GM18508 (cell line): ENCODE data around the gene APLN.

Experiments
- ATAC-seq: cut with Tn5 transposase; IDR thresholded peaks from one replicate; pipeline ENCODE4 v1.9.1; 2021; ENCODE audit warnings: moderate number of reproducible peaks; ENCODE audit not compliant: insufficient read depth, unreplicated experiment

APLN gene

DNA sequence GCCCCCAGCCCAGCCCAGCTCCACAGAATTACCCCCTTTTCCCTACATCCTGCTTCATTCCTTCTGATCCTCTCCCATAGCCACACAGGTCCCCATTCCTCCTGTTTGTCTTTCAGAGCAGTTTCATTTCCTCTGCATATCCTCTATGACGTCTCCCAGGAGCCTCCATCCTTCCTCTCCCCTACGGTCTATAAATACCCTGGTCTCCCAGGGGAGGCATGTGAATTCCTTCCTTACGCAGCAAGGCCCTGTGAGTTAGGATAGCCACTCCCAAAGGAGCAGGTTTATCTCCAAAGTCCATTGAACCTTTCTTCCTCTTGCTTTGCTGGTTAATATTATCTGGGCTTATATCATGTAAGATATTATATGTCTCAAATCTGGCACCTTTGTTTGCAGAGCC is 8.4 kb upstream of the APLN start:
- ATAC-seq = no peak

DNA sequence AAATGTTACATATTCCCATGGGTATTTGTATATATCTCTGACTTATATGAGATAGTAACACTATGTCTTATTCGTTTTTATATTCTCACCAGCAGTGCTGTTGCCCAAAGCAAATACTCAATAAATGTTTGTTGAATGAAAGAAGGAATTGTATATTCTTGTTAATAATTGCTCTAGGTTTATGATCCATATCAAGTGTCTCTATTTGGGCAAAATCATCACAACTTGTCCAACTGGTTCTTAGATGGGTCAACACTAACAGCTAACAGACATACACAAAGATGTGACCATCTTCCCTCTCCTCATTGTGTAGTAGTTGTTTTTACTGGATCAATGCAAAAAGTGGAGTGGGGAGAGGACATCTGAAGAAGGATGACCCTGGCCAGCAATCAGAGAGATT is 6.6 kb upstream of the APLN start:
- ATAC-seq = no peak

DNA sequence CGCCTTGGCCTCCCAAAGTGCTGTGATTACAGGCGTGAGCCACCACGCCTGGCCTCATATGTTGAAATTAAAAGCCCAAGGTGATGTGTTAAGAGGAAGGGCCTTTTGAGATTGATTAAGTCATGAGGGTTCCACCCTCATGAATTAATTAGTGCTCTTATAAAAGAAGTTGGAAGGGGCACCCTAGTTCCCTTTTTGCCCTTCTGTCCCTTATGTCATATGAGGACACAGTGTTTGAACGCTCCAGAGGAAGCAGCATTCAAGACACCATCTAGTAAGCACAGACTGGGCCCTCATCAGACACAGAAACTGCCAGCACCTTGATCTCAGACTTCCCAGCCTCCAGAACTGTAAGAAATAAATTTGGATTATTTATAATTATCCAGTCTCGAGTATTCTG is 5.1 kb upstream of the APLN start:
- no peak for ATAC-seq

DNA sequence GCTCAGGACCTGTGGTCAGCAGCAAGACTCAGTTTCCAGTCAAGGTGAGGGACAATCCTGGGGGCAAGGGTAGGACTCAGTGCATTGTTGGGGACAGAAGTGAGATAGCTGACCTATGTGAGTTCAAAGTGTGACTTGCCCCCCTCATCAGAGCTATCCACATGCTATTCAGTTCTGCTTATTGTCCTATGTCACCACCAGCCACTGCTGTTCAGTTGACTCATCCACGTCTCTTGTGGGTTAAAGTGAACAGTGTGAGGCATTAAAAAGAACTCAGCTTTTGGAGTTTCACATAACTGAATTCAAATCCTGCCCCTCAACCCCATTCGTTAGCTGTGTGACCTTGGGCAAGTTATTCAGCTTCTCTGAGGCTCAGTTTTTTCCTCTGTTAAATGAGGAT is 4.4 kb upstream of the APLN start:
- no peak for ATAC-seq

DNA sequence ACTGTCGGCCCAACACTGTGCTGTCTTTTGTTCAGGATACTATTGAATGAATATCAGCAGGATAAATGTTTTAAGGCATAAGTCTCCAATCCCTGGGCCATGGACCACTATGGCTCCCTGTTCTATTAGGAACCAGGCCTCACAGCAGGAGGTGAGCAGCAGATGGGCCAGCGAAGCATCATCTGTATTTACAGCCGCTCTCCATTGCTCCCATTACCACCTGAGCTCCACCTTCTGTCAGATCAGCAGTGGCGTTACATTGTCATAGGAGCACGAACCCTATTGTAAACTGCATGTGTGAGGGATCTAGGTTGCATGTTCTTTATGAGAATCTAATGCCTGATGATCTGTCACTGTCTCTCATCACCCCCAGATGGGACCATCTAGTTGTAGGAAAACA is 3.7 kb upstream of the APLN start:
- no peak for ATAC-seq

DNA sequence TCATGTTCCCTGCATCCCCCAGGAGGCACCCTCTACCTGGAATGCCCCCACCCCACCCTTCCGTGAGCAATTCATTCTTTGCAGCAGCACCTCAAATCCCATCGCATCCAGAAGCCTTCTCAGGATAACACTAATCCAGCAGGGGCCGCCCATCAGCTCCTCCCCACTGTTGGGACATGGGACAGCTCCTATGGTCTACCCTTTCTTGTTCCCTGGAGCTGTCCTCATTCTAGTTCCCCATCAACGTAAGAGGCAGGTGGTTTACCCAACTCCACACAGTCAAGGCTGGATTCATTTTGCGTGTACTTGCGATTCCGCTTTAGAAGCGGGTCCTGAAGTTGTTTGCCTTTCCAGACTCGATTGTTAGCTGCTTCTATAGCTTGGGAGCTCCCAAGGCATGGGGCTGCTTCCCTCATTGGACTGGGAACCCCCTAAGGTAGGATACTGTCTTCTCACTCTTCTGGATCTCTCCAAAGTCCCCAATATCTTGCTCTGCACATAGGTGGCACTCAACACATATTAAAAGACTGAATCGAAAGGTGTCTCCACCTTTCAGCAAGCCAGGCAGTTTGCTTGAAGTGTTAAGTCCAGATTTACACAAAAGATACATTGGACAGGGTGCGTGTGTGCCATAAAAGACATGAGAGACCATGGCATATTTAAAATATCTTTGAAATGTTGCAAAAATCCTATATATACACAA is 942 bp upstream of the APLN start:
- no peak for ATAC-seq

DNA sequence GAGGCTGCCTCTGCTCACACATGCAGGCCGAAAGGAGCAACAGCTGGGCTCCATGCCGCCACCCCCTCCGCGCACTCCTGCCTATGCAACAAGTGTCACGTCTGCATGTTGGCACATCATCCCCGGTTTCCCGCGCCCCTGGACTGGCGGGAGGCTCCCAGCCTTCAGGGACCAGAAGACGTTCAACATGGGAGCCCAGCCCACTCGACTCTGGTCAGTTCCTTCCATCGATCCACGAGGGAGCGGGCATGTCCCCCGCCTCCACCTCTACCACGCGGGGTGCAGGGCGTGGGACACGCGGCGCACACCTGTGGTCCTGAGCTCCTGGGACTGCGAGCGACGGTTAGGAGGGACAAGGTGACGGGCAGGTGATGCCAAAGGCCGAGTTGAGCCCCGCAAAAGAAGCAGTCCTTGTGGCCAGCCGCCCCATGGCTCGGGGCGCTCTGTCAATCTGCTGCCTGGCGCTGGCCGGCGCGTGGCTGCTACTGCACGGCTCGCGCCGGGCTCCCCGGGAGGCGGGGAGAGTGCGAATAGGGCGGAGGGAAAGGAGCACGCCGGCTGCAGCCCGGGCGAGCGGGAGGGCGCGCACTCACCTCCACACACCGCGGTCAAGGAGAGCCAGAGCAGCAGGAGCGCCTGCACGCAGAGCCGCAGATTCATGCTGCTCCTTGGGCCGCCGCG is 645 bp downstream of the APLN start:
- ATAC-seq = no peak

DNA sequence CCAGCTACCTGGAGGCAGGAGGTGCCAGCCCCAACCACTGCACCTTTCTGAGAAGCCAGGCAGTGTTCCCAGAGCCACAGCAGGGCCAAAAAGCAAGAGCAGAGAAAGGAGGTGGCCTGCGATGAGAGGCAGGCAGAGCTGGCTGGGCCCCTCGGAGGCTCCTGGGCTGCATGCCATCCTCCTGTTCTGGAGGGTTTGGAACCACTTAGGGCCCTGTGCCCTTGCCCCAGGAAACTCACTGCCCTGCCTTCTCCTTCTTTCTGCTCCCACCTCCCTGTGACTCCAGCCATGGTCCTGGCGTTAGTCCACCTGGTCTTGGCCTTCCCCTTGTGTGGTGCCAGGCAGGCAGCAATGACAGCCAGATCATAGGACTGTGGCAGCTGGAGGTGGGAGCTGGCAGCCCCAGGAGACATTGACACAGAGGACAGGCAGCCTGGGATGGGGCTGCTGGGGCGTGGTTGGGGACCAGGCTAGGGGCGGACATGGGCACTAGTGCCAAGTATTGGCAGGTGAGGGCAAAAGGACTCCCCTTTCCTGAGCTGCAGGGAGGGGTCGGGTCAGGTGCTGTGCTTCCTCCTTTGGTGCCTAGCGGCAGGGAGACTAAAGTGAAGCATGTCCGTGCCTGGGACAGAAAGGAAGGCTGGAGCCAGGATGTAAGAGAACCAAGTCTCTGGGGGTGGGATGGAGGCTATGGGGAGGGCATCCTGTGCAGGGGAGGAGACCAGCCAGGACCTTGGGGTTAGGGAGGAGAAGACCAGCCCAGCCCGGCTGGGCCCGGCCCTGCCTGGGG is 1.4 kb downstream of the APLN start:
- ATAC-seq = no peak

DNA sequence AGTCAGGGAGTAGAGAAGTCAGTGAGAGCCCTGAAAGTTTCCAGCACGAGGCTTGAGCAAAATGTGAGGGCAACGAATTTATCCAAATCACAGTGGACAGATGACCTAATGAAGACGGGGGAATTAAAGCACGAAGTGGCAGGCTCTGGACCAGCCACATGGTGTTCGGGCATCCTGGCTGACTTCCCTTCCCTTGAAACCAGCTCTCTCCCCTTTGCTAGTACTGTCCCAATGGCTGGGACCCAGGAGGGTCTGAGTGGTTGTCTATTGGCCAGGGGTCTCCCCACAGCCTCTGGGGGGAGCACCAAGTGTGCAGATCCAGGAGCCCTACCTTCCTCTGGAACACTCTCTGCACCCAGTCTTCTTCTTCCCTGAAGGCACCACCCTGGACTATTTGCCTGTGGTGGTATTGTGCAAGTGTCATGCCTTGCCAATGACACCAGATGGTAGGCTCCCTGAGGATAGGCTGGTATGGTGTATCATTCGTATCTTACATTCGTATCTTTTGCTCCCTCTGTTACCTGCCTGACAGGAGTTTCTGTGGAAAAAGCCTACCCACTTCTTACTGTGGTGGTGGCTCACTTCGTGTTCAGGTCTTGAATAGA is 2.1 kb downstream of the APLN start:
- no peak for ATAC-seq

DNA sequence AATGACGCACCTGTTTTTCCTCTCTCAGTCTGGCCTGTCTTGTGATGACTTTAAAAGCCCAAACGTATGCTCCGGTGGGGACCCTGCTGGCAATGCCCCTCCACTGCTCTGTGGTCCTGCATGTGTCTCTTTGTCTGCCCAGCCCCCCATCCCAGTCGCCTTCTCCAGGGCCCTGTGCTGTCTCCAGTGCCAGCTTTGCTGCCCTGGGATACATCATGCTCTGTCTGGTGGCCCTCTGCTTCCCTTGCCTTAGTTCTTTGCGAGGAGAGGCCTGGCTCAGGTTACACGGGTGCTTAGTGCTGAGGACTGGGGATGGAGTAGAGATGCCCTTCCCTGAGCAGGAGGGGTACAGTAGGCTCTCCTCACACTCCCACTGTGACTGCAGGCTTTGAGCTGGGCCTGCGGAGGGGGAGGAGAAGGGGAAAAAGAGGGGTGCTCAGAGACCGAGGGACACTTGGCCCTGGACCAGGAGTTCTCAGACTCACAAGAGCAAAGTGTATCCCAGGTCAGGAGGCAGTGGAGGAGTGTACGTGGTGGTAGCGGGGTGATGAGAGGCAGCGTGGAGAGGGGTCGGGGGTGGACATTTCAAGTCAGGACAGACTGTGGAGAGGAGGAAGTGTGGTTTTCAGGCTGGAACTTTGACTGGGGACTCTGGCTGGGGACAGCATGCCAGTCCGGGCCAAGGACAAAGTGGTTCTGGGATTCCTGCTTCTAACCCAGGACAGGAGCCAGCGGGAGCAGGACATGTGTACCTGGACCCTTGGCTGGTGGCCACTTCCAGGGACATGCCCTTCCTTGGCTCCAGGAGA is 2.8 kb downstream of the APLN start:
- ATAC-seq = no peak

DNA sequence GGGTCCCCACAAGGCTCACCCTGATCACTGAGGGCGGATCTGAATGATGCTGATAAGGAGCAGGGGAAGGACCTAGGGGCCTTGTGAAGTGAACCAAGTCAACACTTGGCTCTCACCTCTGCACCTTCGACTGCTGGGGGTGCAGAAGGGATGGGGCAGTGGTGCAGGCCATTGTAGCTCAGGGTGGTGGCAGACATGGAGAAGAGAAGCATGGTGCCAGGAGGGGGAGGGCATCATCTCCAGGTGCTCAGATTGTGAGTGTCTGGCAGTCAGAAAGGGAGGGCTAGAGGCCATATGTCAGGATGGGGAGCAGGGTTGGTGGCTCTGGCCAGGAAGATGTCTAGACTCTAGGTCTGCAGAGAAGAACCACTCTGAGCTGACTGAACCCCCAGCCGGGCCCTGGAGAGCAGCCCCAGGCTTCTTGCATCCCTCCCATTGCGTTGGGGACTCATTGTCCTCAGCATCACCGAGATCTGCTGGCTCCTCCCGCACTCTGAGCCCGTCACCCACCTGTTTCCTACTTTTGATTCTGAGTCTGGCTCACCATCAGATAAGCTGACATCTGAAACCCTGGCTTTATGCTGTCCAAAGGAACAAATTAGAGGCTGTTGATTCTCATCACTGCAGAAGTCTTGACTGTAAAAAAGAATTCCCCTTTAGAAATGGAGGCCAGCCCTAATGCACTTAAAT is 3.8 kb downstream of the APLN start:
- no peak for ATAC-seq

DNA sequence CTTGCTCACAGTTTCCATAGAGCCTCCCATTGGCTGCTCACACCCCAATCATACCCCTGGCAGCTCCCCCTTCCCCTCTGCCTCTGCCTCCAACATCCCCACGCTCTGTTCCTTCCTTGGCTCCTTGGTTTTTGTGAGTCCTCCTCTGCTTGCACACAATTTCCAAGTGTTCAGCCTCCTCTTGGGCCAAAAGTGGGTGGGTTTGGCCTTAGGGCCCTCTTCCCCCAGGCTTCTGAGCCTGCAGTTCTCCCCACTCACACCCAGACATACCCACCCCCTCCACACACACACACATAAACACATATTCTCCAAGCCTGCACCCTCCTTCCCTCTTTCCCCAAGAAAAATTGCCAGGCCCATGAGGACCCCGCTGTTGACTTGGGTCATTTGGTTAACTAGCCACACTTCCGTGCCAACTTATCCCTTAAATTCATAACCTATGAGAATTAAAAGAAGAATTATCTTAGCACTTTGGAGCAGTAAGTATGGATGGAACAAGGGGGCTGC is 4.5 kb downstream of the APLN start:
- no peak for ATAC-seq

DNA sequence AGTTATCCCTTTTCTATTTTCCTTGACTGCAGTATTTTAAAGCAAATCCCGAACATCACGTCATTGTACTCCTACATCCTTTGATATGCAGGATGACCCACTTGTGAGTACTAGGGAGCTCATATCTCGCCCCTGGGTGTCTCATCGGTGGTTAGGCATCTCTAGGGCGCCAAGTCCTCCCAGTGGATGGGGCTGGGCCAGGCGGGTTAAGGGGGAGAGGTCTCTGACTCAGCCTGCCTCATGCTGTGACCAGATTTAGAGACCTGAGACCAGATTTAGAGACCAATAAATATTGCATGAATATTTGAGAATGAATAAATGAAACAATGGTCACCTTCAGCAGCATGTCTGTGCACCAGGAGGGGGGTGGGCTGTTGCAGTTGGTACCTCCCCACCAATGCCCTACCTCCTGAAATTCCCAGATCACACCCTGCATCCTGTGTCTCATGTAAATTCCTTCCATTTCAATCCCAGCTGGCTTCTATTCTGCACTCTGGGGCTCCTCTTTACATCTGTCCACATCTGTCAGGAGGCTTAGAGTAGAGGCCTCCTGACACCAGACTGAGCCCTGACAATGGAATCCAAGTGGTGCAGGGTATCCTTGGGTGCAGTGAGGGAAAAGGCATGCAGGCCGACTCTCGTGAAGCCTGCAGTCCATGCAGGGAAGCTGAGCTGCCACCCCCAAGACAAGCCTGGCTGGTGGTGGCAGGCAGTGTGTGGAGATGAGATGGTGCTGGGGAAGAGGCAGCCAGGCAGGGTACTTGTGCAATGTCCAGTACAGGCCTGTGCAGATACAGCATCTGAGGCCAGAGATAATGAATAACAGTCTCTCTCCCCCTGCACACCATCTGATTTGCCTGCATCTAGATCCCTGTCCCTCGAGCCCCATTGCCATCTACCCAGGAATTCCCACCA is 5.2 kb downstream of the APLN start:
- no peak for ATAC-seq

DNA sequence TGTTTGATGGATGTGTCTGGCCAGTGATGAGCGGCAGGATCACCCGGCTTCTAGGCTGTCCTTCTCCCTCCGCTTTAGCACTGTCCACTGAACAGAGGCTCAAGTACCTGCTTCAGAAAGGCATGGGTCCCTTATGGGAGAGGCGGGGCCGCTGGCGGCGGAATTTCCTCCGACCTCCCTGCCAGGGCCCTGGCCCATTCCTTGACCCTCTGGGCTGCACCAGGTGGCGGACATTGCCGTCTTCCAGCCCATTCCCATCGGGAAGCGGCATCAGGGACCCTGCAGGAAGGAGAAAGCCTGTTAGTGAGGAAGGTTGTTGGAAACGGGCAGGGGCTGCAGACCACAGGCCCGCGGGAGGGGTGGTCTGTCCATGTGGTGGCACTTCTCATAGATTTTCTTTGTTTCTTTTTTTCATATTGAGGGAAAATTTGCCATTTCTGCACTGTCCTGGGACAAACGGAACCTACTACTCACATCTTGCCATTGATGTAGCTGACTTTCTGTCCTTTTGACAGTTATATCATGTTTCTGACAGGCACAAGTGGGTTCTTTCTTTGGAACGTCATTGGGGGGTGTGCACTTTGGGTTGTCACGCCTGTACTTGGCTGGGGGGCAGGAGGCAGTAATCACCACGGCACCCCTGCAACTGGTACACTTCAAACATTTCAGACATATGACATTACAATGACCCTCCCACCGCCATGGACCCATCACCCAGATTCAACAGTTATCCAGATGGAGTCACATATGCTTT is 6.1 kb downstream of the APLN start:
- no peak for ATAC-seq

DNA sequence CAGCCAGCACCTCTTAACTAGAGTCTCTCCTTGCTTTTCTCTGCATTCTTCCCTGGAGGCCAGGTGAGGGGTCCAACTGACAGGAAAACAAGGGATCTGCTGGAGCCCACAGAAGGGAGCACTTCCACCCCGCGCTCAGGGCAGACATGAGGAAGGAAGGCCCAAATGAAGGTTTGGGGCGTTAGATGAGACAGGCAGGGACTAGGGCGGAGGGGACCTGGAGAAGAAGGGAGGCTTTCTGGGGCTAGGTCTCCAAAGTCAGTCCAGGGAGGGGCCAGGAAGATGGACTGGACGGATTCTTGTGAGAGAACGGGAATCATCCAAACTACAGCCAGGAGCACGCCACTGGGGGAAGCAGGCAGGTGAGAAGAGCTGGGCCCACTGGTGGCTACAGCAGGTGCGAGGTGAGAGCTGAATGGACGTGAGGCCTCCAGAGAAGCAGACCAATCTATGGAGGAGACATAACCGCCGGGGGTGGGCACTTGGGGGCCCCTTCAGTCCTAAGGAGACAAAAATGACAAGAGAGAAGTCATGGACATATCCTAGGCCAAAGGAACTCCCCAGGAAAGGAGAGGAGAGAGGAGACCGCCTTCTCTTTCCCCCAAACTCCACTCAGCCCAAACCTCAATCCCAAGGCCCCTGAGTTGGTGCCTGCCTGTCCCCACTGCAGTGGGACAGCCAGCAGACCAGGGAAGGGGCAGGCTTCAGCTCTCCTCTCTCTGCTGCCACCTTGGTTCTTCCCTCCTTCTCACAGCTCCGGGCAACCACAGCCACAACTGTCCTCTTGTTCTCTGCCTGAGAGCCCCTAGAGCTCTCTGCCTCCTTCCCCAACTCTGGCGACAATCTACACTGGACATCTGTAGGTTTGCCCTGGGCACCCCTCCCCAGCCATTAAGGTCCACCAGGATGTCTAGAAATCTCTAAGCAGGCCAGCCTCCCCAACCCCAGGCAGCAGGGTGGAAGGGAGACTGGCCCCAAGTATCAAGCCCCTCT is 7.0 kb downstream of the APLN start:
- ATAC-seq = no peak

DNA sequence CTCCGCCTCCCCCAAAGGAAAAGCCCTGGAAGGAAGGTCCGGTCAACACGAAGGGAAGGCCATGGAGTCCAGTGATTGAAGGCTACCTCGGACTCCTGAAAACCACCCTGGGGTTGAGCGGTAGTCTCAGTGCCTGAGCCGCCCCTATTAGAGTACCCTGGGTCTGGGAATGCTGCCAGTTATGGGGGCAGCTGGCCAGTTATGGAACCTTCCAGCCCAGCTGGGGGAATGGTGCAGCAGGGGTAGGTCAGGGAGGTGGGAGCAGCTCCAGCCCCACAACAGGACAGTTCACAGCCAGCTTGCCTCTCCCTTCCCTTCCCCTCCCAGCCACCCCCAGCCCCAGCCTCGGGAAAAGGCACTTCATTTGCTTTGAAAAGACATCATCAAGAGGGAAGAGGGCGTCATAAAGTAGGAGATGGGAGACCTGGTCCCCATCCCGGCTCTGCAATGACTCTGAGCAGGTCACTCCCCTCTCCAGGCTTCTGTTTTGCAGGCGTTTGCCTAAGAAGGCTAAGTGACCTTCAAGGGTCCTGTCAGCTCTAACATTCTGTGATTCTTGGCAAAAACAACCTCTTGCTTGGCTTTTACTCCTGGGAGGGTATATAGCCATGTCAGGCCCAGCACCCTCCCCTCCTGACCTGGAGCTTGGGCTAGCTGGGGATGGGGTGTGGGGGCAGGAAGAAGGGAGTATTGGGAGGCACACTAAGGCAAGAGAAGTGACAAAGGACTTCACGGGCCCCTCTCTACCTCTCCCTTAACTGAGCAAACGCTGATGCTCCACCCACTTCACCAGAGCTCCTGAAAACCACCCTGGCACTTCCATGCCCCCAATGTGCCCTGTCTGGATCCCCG is 8.0 kb downstream of the APLN start:
- ATAC-seq = no peak
